ENCODE measurements around the gene IRF1. TPM values are rescaled to one million over a fixed set of nuclear protein-coding genes. Genes with fewer than 3 reads are reported as not detected.

IRF1 gene
- total RNA-seq, 8 experiments from 2014 or later, result 1.4 to 29.2 (median 9.0) TPM

GRCh38 chr5:132483101-132483500, 7.5 kb downstream of the IRF1 start:
- ATAC-seq (replicated peaks in 6 of 8), result peak in 1 of 8 experiments; percentile 7
- H3K4me3 ChIP-seq, result no peak overlapping the region
- in situ Hi-C loops (cut with MboI; ENCODE audit: low pct_unique_long_range_greater_than_20kb in 2 of 9, low sequenced_read_pairs in 9 of 9, unreplicated experiment in 9 of 9), result loop anchor here in 1 of 9 experiments (25.0 kb wide), 1 partner anchor 96 kb away; no protein-coding TSS in a partner anchor
- no peak overlapping the region for H3K27ac ChIP-seq
- WGBS, 10 experiments, result 0 to 93% (median 40%) methylated on average over 1 to 3 of the region's 8 CpGs; no CpG with 5 or more reads in 5 of the 10 experiments
- H3K4me1 ChIP-seq (replicated peaks in 1 of 2), result no peaks in the 10 kb centered on the region

- no peak overlapping the region for H3K27ac ChIP-seq
- 83 to 100% (median 89%) methylated on average over 1 to 4 of the region's 5 CpGs; no CpG with 5 or more reads in 6 of the 10 experiments for WGBS, 10 experiments
- H3K4me1 ChIP-seq (replicated peaks in 1 of 2), result no peaks in the 10 kb centered on the region
- no peak overlapping the region for H3K4me3 ChIP-seq
- in situ Hi-C loops (cut with MboI; ENCODE audit: low pct_unique_long_range_greater_than_20kb in 2 of 9, low sequenced_read_pairs in 9 of 9, unreplicated experiment in 9 of 9), result loop anchor here in 1 of 9 experiments (25.0 kb wide), 1 partner anchor 94 kb away; no protein-coding TSS in a partner anchor
- ATAC-seq (replicated peaks in 6 of 8), result peak in 1 of 8 experiments; percentile 1
Observed at GRCh38 chr5:132481596-132482211, 8.9 kb downstream of the IRF1 start.

GRCh38 chr5:132480893-132481595, 9.5 kb downstream of the IRF1 start:
- in situ Hi-C loops (cut with MboI; ENCODE audit: low pct_unique_long_range_greater_than_20kb in 2 of 9, low sequenced_read_pairs in 9 of 9, unreplicated experiment in 9 of 9), result loop anchor here in 1 of 9 experiments (25.0 kb wide), 1 partner anchor 94 kb away; no protein-coding TSS in a partner anchor
- 50 to 100% (median 80%) methylated on average over 1 to 3 of the region's 4 CpGs; no CpG with 5 or more reads in 5 of the 10 experiments for WGBS, 10 experiments
- no peaks in the 10 kb centered on the region for H3K4me1 ChIP-seq (replicated peaks in 1 of 2)
- no peak overlapping the region for H3K4me3 ChIP-seq
- peak in 2 of 8 experiments; percentile 0 to 2 for ATAC-seq (replicated peaks in 6 of 8)
- no peak overlapping the region for H3K27ac ChIP-seq

GRCh38 chr5:132480546-132480892, 10.1 kb downstream of the IRF1 start:
- Histone ChIP-seq H3K4me1 (replicated peaks in 1 of 2) (peaks cover 0 to under 1% of the 10 kb centered on the region in 2 donors), H3K4me3 (no peak overlapping the region), H3K27ac (no peak overlapping the region)
- peak in 1 of 8 experiments; percentile 1 for ATAC-seq (replicated peaks in 6 of 8)
- WGBS, 10 experiments, result 67 to 100% (median 86%) methylated on average over 1 to 4 of the region's 5 CpGs; no CpG with 5 or more reads in 6 of the 10 experiments
- in situ Hi-C loops (cut with MboI; ENCODE audit: low pct_unique_long_range_greater_than_20kb in 2 of 9, low sequenced_read_pairs in 9 of 9, unreplicated experiment in 9 of 9), result loop anchor here in 1 of 9 experiments (25.0 kb wide), 1 partner anchor 93 kb away; no protein-coding TSS in a partner anchor

GRCh38 chr5:132480042-132480441, 10.5 kb downstream of the IRF1 start:
- ATAC-seq (replicated peaks in 6 of 8), result peak in 1 of 8 experiments; percentile 0
- Histone ChIP-seq H3K27ac (no peak overlapping the region), H3K4me3 (no peak overlapping the region), H3K4me1 (replicated peaks in 1 of 2) (peaks cover 0 to 4% of the 10 kb centered on the region in 2 donors)
- in situ Hi-C loops (cut with MboI; ENCODE audit: low pct_unique_long_range_greater_than_20kb in 2 of 9, low sequenced_read_pairs in 9 of 9, unreplicated experiment in 9 of 9), result loop anchor here in 1 of 9 experiments (25.0 kb wide), 1 partner anchor 93 kb away; no protein-coding TSS in a partner anchor
- WGBS, 10 experiments, result 57 to 100% (median 90%) methylated on average over 1 of the region's 1 CpG; no CpG with 5 or more reads in 6 of the 10 experiments

- Histone ChIP-seq H3K4me3 (no peak overlapping the region), H3K27ac (no peak overlapping the region), H3K4me1 (replicated peaks in 1 of 2) (peaks cover 0 to 9% of the 10 kb centered on the region in 2 donors)
- 80 to 100% (median 96%) methylated on average over 1 to 3 of the region's 3 CpGs; no CpG with 5 or more reads in 2 of the 10 experiments for WGBS, 10 experiments
- in situ Hi-C loops (cut with MboI; ENCODE audit: low pct_unique_long_range_greater_than_20kb in 2 of 9, low sequenced_read_pairs in 9 of 9, unreplicated experiment in 9 of 9), result loop anchor here in 1 of 9 experiments (25.0 kb wide), 1 partner anchor 92 kb away; no protein-coding TSS in a partner anchor
- ATAC-seq (replicated peaks in 6 of 8), result peak in 2 of 8 experiments; percentile 0 to 4
Observed at GRCh38 chr5:132479111-132479951, 11.2 kb downstream of the IRF1 start.

GRCh38 chr5:132478366-132478871, 12.2 kb downstream of the IRF1 start:
- in situ Hi-C loops (cut with MboI; ENCODE audit: low pct_unique_long_range_greater_than_20kb in 2 of 9, low sequenced_read_pairs in 9 of 9, unreplicated experiment in 9 of 9), result loop anchor here in 1 of 9 experiments (25.0 kb wide), 1 partner anchor 91 kb away; no protein-coding TSS in a partner anchor
- no peak overlapping the region for H3K4me3 ChIP-seq
- 0 to 94% (median 60%) methylated on average over 1 to 3 of the region's 4 CpGs; no CpG with 5 or more reads in 1 of the 10 experiments for WGBS, 10 experiments
- H3K4me1 ChIP-seq (replicated peaks in 1 of 2), result peaks cover 0 to 9% of the 10 kb centered on the region in 2 donors
- peak in 2 of 8 experiments; percentile 0 for ATAC-seq (replicated peaks in 6 of 8)
- no peak overlapping the region for H3K27ac ChIP-seq

GRCh38 chr5:132477784-132478365, 12.7 kb downstream of the IRF1 start:
- in situ Hi-C loops (cut with MboI; ENCODE audit: low pct_unique_long_range_greater_than_20kb in 2 of 9, low sequenced_read_pairs in 9 of 9, unreplicated experiment in 9 of 9), result loop anchor here in 1 of 9 experiments (25.0 kb wide), 1 partner anchor 91 kb away; no protein-coding TSS in a partner anchor
- Histone ChIP-seq H3K4me3 (no peak overlapping the region), H3K4me1 (replicated peaks in 1 of 2) (peaks cover 0 to 9% of the 10 kb centered on the region in 2 donors), H3K27ac (no peak overlapping the region)
- 40 to 100% (median 85%) methylated on average over 1 to 3 of the region's 10 CpGs; no CpG with 5 or more reads in 4 of the 10 experiments for WGBS, 10 experiments
- peak in 3 of 8 experiments; percentile 0 to 15 (median 3) for ATAC-seq (replicated peaks in 6 of 8)

GRCh38 chr5:132476876-132477781, 13.4 kb downstream of the IRF1 start:
- Histone ChIP-seq H3K27ac (no peak overlapping the region), H3K4me3 (no peak overlapping the region), H3K4me1 (replicated peaks in 1 of 2) (peaks cover 0 to 9% of the 10 kb centered on the region in 2 donors)
- ATAC-seq (replicated peaks in 6 of 8), result peak in 2 of 8 experiments; percentile 0 to 9
- 93 to 100% (median 100%) methylated on average over 1 to 3 of the region's 7 CpGs; no CpG with 5 or more reads in 7 of the 10 experiments for WGBS, 10 experiments
- in situ Hi-C loops (cut with MboI; ENCODE audit: low pct_unique_long_range_greater_than_20kb in 2 of 9, low sequenced_read_pairs in 9 of 9, unreplicated experiment in 9 of 9), result loop anchor here in 1 of 9 experiments (25.0 kb wide), 1 partner anchor 90 kb away; no protein-coding TSS in a partner anchor

- ATAC-seq (replicated peaks in 6 of 8), result peak in 2 of 8 experiments; percentile 1 to 2
Observed at GRCh38 chr5:132475987-132476875, 14.3 kb downstream of the IRF1 start.

More at GRCh38 chr5:132475987-132476875, 14.3 kb downstream of the IRF1 start:
- in situ Hi-C loops (cut with MboI; ENCODE audit: low pct_unique_long_range_greater_than_20kb in 2 of 9, low sequenced_read_pairs in 9 of 9, unreplicated experiment in 9 of 9), result loop anchor here in 1 of 9 experiments (25.0 kb wide), 1 partner anchor 89 kb away; no protein-coding TSS in a partner anchor
- Histone ChIP-seq H3K4me3 (no peak overlapping the region), H3K4me1 (replicated peaks in 1 of 2) (peaks cover 0 to 9% of the 10 kb centered on the region in 2 donors), H3K27ac (no peak overlapping the region)
- 90 to 100% (median 90%) methylated on average over 2 of the region's 8 CpGs; no CpG with 5 or more reads in 7 of the 10 experiments for WGBS, 10 experiments

All from motor neuron (in vitro differentiated cells).